ENCODE results near the gene HOXD11. TPM values are rescaled to one million over a fixed set of nuclear protein-coding genes. Genes with fewer than 3 reads are reported as not detected.

Gene HOXD11
- total RNA-seq, 1 donor from 2014 or later, result 1.1 TPM

GRCh38 chr2:176088048-176088936 is 18.8 kb upstream of the HOXD11 start:
- Mint-ChIP-seq H3K4me1 (ENCODE audit: unreplicated experiment) (peaks cover 28% of the 10 kb centered on the region), H3K9me3 (no peaks in the 10 kb centered on the region), H3K36me3 (no peaks in the 10 kb centered on the region), H3K4me3 (peak overlapping the region; percentile 91), H3K27me3 (peaks cover 94% of the 10 kb centered on the region), H3K27ac (no peak overlapping the region)
- peak; percentile 80 for DNase-seq (ENCODE audit: extremely low spot score, unreplicated experiment)
- TF ChIP-seq, protein P1, sequence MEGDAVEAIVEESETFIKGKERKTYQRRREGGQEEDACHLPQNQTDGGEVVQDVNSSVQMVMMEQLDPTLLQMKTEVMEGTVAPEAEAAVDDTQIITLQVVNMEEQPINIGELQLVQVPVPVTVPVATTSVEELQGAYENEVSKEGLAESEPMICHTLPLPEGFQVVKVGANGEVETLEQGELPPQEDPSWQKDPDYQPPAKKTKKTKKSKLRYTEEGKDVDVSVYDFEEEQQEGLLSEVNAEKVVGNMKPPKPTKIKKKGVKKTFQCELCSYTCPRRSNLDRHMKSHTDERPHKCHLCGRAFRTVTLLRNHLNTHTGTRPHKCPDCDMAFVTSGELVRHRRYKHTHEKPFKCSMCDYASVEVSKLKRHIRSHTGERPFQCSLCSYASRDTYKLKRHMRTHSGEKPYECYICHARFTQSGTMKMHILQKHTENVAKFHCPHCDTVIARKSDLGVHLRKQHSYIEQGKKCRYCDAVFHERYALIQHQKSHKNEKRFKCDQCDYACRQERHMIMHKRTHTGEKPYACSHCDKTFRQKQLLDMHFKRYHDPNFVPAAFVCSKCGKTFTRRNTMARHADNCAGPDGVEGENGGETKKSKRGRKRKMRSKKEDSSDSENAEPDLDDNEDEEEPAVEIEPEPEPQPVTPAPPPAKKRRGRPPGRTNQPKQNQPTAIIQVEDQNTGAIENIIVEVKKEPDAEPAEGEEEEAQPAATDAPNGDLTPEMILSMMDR (conservative IDR thresholded peaks at IDR 0.05), result peak; percentile 80

DNA sequence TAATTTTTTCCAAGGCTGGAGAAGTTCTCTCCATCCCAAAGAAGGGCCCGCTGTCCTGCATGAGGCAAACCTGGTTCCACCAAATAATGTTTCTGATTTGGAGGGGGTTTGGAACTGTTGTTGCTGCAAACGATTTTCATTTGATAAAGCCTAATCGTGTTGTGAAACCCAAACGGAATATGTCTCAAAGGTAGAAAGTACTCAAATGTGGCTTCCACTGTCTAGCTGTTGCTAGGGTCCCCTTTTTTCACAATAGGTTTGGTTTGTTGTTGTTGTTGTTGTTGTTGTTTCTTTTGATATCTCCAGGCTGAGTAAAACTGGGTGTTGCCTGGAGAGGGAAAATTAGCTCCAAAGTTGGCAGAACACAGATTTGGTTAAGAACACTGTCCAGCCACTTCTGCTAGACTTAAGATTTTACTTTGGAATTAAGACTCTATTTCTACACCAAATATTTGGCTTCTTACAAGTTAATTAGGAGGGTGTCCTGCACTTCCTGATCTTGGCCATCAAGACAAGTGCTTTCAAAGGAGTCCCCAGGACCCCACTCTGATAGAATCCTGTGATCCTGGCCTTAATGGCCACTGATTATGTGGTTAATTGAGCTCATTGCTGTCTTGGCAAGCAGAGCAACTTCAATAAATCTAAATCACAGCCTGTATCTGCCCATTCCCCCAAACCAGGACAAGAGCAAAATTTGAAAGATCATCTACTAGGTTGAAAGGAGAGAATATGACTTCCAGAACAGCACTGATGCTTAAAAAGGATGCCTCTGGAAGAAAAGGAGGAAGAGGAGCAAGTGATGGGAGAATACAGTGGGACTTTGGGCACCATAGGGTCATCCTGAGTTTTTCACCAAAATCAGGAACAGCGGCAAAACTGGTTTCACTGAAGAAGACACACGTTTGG is 17.9 kb upstream of the HOXD11 start:
- H3K4me1 Mint-ChIP-seq (ENCODE audit: unreplicated experiment), result peaks cover 19% of the 10 kb centered on the region
- no peak for DNase-seq (ENCODE audit: extremely low spot score, unreplicated experiment)
- peak overlapping the region; percentile 32 for H3K27ac Mint-ChIP-seq
- H3K36me3 Mint-ChIP-seq, result no peaks in the 10 kb centered on the region
- peak overlapping the region; percentile 44 for H3K4me3 Mint-ChIP-seq
- H3K9me3 Mint-ChIP-seq, result no peaks in the 10 kb centered on the region
- TF ChIP-seq, protein P1 (conservative IDR thresholded peaks at IDR 0.05), result no peak
- H3K27me3 Mint-ChIP-seq, result peaks cover 94% of the 10 kb centered on the region

GRCh38 chr2:176089843-176090395 is 17.2 kb upstream of the HOXD11 start:
- H3K36me3 Mint-ChIP-seq, result no peaks in the 10 kb centered on the region
- no peak for DNase-seq (ENCODE audit: extremely low spot score, unreplicated experiment)
- H3K4me1 Mint-ChIP-seq (ENCODE audit: unreplicated experiment), result peaks cover 13% of the 10 kb centered on the region
- peaks cover 94% of the 10 kb centered on the region for H3K27me3 Mint-ChIP-seq
- H3K27ac Mint-ChIP-seq, result no peak overlapping the region
- H3K9me3 Mint-ChIP-seq, result no peaks in the 10 kb centered on the region
- no peak overlapping the region for H3K4me3 Mint-ChIP-seq
- TF ChIP-seq, protein P1 (conservative IDR thresholded peaks at IDR 0.05), result no peak

GRCh38 chr2:176090862-176091261 is 16.2 kb upstream of the HOXD11 start:
- Mint-ChIP-seq H3K4me1 (ENCODE audit: unreplicated experiment) (peaks cover 12% of the 10 kb centered on the region), H3K36me3 (no peaks in the 10 kb centered on the region), H3K27me3 (peaks cover 94% of the 10 kb centered on the region), H3K9me3 (no peaks in the 10 kb centered on the region), H3K27ac (no peak overlapping the region), H3K4me3 (peak overlapping the region; percentile 82)
- no peak for DNase-seq (ENCODE audit: extremely low spot score, unreplicated experiment)
- TF ChIP-seq, protein P1 (conservative IDR thresholded peaks at IDR 0.05), result no peak
